ENCODE results near the gene GANAB.

The GANAB gene

GRCh38 chr11:62665075-62665598, 18.7 kb upstream of the GANAB start, which contains the start of the genes C11orf98 and CSKMT (continued):
- TF ChIP-seq ARNTL (CRISPR knock-in tag; IDR thresholded peaks at IDR 0.05; ENCODE audit: borderline replicate concordance, low read depth): peak; percentile 82; the same call in 1 of the 2 replicates
- peak; percentile 55; the same call in 1 of the 2 replicates for TF ChIP-seq TCF4 (CRISPR knock-in tag; IDR thresholded peaks at IDR 0.05; ENCODE audit: borderline replicate concordance)
- peak; percentile 98 for TF ChIP-seq GLIS3 (CRISPR knock-in tag; IDR thresholded peaks at IDR 0.05)
- TF ChIP-seq POU6F1 (CRISPR knock-in tag; IDR thresholded peaks at IDR 0.05; ENCODE audit: borderline replicate concordance, low read depth): peak; percentile 86; the same call in 1 of the 2 replicates
- no peak for TF ChIP-seq ZFP3 (CRISPR knock-in tag; IDR thresholded peaks at IDR 0.05)
- peak; percentile 76 for TF ChIP-seq CREB5 (CRISPR knock-in tag; IDR thresholded peaks at IDR 0.05; ENCODE audit: low read depth)
- peak; percentile 94 for TF ChIP-seq RARB (CRISPR knock-in tag; IDR thresholded peaks at IDR 0.05)
- peak; percentile 97 for TF ChIP-seq ESRRG (CRISPR knock-in tag; IDR thresholded peaks at IDR 0.05)
- TF ChIP-seq SNAI2 (CRISPR knock-in tag; IDR thresholded peaks at IDR 0.05): peak; percentile 74; the same call in 1 of the 2 replicates

- peak; percentile 65 for ATAC-seq
- no peak for TF ChIP-seq ZC3H10 (CRISPR knock-in tag; IDR thresholded peaks at IDR 0.05)
These were observed 18.1 kb upstream of the GANAB start for GRCh38 chr11:62664405-62665074.

- TF ChIP-seq CSDC2 (CRISPR knock-in tag; IDR thresholded peaks at IDR 0.05) (no peak), ISL1 (CRISPR knock-in tag; IDR thresholded peaks at IDR 0.05) (no peak), PATZ1 (CRISPR knock-in tag; IDR thresholded peaks at IDR 0.05; ENCODE audit: borderline replicate concordance) (no peak), ZNF8 (CRISPR knock-in tag; IDR thresholded peaks at IDR 0.05) (no peak), CSRNP3 (CRISPR knock-in tag; IDR thresholded peaks at IDR 0.05) (no peak), ZNF70 (CRISPR knock-in tag; IDR thresholded peaks at IDR 0.05) (no peak), OSR1 (CRISPR knock-in tag; IDR thresholded peaks at IDR 0.05) (no peak), SNAI2 (CRISPR knock-in tag; IDR thresholded peaks at IDR 0.05) (no peak), ZNF565 (CRISPR knock-in tag; conservative IDR thresholded peaks at IDR 0.05; ENCODE audit: low read depth) (no peak), GLIS3 (CRISPR knock-in tag; IDR thresholded peaks at IDR 0.05) (no peak), ZFP30 (CRISPR knock-in tag; IDR thresholded peaks at IDR 0.05) (no peak), TOX (CRISPR knock-in tag; IDR thresholded peaks at IDR 0.05; ENCODE audit: borderline replicate concordance) (no peak), TSHZ2 (CRISPR knock-in tag; IDR thresholded peaks at IDR 0.05) (no peak), BACH2 (CRISPR knock-in tag; IDR thresholded peaks at IDR 0.05; ENCODE audit: borderline replicate concordance) (no peak)
- no peak for ATAC-seq
These were observed 10.5 kb upstream of the GANAB start for GRCh38 chr11:62656796-62657429.
